A549 treated with AZD9567 at 1 μM for 4 hours (cell line): ENCODE results near the gene GOLGA6A. TPM values are rescaled to one million over a fixed set of nuclear protein-coding genes. Genes with fewer than 3 reads are reported as not detected.

Experiments
- total RNA-seq: library from RNA; stranded (reverse); fragments of 200-300 nt; extraction: Qiagen RNA extraction; gene quantifications from 5 replicates; pipeline ENCODE4 v1.2.3, GENCODE V29; 2022; ENCODE audit not compliant: insufficient read depth

The GOLGA6A gene
- 0.02 to 0.25 TPM (median 0.16 TPM) in 4 of 5 replicates, not detected in the other for total RNA-seq

GRCh38 chr15:74082450-74082849 lies at the start of gene GOLGA6A:
GOLGA6A (minus strand) TSS chr15:74082550; CDS start chr15:74082509, 41 bp downstream.

GRCh38 chr15:74130155-74130848 lies 48.0 kb upstream of the GOLGA6A start, which contains the start of gene ISLR2:
ISLR2 (plus strand) TSS chr15:74130586; CDS start chr15:74132755, 2,169 bp downstream.

Other genes starting within 250 kb of the GOLGA6A start
- gene TBC1D21, start 209.0 kb downstream of the GOLGA6A start, total RNA-seq, result not detected in 5 replicates
- gene LOXL1, start 156.1 kb downstream of the GOLGA6A start, total RNA-seq, result 0.36 to 0.82 TPM (median 0.69 TPM) in 4 of 5 replicates, not detected in the other
- 12.5 to 13.8 TPM (median 13.0 TPM) in 5 replicates for gene STOML1, start 90.3 kb downstream of the GOLGA6A start, total RNA-seq
- gene PML, start 87.8 kb downstream of the GOLGA6A start, total RNA-seq, result 8.1 to 15.1 TPM (median 14.3 TPM) in 5 replicates
- gene ISLR2, start 48.0 kb upstream of the GOLGA6A start, total RNA-seq, result 0.11 to 0.31 TPM (median 0.15 TPM) in 4 of 5 replicates, not detected in the other
- 0.21 to 0.43 TPM (median 0.35 TPM) in 4 of 5 replicates, not detected in the other for gene ISLR, start 91.2 kb upstream of the GOLGA6A start, total RNA-seq
- gene STRA6, start 120.2 kb upstream of the GOLGA6A start, total RNA-seq, result 42.5 to 78.6 TPM (median 70.4 TPM) in 5 replicates
- 4.0 to 7.8 TPM (median 7.0 TPM) in 5 replicates for gene CCDC33, start 153.8 kb upstream of the GOLGA6A start, total RNA-seq